Effector CD4-positive, alpha-beta T cell (primary cell): ENCODE measurements around the gene FEM1B.

Source experiments
- DNase-seq: peaks from one replicate; pipeline ENCODE4 v3.0.0-alpha.2; 2020

The FEM1B gene

DNA sequence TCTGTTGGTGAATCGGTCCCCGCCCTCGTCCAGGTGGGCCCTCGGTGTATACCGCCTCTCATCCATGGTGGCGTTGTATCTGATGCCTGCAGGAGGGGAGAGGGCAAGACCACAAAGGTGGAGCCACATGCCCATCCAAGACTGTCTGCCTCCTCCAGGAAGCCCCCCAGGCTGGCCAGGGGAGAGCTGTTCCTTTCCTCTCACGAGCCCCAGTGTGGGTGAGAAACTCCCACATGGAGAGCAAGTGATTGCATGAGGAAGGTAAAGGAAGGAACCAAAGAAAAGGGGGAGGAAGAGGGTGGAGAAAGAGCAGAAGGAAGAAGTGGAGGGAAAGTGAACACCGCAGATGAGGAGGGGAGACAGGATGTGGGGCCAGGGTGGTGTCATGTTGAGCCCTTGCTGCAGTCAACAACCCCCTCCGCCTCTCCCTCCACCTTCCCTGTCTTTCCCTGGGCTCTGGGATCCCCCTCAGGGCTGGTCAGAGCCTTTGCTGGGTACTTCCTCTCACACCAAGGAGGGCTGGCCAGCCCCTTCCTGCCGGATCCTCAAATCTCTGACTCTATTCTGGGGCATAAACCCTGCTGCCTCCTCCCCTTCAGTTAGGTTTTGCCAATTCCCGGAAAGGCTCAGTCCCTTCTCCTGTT is 49.3 kb downstream of the FEM1B start:
- DNase-seq, result no peak

DNA sequence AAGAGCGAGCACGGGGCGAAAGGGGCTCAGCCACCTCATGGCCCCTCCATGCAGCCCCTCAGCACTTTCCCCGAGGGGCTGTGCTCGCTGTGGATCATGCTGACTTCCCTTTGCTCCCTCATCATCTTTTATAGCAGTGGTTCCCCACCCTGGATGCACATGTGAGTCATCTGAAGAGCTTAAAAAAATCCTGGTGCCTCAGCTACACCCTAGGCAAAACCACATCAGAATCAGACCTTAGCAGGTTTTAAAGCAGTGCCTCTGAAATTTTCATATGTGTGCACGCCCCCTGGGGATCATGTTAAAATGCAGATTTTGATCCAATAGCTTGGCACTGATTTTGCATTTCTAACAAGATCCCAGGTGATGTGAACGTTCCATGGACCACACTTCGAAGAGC is 50.9 kb downstream of the FEM1B start:
- no peak for DNase-seq

DNA sequence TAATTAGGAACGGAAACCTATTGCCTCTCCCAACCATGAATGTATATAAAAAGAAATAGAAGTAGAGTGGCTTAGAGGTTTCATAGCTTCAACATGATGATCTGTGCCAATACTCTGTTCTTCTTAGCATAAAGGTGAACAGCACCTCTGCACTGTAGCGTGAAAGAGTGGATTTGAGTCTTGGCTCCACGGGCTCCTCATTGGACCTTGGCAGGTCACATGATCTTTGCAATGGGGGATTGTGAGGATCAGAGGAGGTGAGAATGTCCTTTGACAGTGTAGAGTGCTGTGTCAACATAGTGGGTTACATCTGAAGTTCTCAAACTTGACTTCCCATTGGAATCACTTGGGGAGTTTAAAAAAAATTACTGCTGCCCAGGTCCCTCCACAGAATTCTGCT is 51.4 kb downstream of the FEM1B start:
- DNase-seq, result no peak

DNA sequence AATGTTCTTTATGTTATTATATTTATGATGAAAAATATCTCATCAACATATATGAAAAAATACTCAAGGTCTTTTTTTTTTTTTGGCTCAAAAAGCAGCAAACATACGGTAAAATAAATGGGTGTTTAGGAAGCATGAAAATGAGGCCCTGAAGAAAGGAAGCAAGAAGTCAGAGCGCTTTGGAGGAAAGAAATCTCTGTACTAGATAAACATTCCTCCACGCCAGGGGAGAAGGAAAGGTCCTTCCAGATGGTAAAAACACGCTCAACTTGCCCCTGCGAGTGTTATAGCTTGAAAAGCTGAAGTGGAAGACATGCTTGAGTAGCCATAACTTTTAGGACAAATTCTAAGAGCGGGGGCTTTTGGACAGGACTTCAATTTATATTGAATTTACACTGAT is 52.9 kb downstream of the FEM1B start:
- no peak for DNase-seq

DNA sequence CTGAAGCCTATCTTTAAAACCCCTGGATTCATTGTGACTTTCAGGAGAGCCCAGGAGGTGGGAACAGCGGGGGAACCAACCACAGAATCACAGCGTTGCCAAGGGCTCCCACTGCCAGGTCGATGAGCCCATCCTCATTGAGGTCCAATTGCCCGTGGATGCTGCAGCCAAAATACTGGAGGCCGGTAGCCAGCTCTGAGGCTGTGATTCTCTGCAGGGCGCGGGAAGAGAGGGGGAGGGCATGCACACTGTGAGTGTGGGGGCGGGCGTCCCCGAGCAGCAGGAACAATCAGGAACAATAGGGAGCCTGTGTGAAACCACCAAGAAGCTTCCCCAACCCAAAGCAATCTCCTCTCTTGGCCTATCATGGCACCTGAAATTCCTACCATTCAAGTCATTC is 53.4 kb downstream of the FEM1B start:
- no peak for DNase-seq

DNA sequence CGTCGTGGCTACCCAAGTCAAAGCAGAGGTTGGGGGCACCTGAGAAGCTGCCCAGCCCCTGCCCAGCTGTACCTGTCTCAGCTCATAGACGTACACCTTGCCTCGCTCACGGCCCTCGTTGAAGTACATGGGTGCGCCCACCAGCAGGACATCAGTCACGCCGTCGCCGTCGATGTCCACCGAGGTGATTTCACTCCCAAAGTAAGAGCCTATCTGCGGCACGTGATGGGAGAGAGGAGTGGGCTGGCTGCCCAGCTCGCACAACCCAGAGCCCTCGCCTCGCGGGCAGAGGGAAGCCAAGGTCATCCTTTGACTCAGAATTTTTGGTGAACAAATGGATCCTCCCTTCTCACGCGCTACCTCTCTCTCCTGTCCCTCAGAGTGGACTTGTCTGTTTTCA is 54.7 kb downstream of the FEM1B start:
- DNase-seq, result no peak

DNA sequence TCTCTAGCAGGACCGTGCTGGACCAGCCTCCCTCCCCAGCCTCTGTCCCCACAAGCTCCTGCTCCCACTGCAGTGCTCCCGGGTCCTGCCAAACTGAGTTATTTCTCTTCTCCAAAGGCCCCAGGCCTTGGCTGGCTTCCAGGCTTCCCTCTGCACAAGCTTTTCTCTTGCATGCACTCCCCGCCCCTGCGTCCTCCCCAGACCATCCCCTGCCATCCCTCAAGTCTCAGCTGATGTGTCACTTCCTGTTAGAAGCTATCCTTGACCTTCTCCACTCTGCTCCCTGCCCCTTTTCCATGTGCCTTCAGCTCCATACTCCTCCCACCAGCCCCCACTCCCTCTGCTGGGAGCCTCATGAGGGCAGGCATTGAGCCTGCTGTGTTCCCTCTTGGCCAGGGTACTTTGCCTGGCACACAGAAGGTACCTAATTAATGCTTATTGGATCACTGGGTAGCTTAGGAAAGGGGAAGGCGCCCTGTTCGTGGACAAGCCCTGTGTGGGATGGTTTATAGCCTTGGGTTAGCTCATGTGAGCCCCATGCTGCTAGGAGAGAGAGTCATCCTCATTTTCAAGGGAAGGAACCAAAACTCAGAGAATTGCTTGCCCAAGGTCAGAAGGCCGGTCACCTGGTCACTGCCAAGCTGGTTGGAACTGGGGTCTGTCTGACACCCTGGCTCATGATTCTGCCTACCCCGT is 56.4 kb downstream of the FEM1B start:
- no peak for DNase-seq

DNA sequence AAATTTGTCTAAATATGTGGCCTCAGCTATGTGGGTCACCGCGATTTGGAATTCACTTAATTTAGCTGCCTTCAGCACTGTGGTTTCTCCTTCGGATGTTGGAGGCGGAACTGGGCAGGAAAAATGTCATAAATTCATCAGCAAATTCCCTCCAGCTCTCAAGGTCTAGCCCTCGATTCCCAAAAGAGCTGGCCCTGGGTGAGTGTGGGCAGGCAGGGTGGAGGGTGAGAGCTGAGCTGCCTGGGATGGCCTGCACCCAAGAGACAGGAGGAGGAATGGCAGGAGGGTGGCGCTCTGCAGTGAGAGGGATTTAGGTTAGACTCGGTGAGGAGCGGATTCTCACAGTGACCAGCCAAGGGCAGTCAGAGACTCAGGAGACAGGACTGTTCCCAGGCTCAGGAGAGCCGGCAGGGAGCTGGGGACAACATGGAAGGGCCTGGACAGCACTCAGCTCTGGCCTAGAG is 57.1 kb downstream of the FEM1B start:
- DNase-seq, result no peak

DNA sequence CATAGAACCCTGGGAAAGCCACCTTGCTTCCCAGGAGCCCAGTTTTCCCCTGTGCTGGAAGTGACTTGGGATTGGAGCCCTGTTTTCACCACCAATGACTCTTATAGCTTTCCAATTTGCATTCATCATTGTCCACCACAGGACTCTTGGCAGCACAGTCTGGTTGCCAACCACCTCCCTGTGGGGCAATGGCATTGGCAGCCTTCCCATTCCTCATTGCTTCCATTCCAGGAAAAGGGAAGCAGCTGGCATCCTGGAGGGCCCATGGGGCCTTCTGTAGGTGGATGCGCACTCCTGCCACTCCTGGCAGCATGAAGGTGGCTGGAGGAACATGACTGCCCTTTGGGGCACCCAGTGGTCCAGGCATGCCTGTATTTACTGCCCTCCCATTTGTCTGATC is 57.7 kb downstream of the FEM1B start:
- no peak for DNase-seq

DNA sequence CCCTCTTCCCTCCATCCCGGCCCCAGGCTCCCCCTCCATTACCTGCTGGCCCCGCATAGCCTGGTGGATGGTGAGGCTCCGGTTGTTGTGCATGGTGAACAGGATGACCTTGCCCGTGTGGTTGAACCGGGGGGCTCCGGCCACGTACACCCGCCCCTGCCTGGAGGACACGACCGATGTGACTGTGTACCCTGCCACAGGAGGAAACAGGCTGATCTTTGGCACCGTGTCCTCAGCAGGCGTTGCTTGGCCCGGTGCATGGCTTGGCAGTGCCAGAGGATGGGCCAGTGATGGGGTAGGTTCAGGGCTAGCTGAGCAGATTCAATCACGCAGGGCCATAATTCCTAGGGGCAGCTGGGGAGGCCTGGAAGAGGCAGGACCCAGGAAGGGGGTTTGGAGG is 58.1 kb downstream of the FEM1B start:
- DNase-seq, result no peak

DNA sequence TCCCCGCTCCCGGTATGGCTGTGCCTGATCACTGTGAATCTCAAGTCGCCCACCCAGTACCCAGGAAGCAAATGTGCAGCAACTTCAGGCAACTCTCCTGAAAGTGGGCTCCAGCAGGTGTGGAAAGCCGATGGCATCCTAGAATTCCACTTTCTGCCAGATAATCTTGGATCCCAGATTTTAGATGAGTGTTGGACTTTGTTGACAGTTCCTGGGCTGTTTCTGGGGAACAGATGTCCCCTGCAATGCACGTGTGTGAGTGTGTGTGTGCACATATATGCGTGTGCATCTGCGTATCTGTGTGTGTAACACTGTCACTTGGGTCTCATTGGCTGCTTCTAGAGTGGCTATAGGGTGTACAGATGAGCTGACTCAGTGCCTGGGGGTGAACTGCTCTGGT is 59.0 kb downstream of the FEM1B start:
- DNase-seq, result no peak

DNA sequence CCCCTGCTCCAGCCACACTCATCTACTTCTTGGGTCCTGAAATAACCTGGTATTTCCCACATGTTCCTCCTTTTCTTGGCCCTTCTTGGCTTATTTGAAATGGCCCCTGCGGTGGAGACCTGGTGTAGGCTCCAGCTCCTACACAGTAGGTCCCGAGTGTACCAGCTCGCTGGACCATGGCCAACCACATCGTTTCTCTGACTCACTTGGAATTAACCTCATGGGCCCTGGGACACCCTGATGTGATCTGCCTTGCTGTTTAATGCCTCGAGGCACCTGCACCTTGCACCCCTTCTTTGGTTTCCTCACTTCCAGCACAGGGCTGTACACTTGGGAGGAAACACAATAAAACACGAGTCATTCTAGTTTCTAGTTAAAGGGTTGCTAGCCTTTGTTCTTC is 60.3 kb downstream of the FEM1B start:
- no peak for DNase-seq

DNA sequence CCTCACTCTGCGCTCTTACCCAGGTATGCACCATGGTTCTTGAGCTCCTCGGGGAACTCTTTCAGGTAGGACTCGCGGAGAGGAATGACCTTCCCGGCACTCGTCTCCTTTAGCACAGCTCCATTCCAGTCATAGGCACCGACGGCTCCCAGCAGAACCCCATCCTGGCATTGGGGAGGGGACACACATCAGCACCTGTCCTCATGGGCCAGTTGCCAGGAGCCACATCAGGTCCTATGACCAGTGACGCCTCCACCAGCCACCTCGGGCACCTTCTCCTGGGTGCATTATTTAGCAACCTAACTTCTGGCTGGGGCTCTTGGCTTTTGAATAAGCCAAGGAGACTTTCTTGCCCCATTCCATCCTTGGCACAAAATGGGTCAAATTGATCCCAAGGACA is 61.9 kb downstream of the FEM1B start:
- DNase-seq, result no peak

DNA sequence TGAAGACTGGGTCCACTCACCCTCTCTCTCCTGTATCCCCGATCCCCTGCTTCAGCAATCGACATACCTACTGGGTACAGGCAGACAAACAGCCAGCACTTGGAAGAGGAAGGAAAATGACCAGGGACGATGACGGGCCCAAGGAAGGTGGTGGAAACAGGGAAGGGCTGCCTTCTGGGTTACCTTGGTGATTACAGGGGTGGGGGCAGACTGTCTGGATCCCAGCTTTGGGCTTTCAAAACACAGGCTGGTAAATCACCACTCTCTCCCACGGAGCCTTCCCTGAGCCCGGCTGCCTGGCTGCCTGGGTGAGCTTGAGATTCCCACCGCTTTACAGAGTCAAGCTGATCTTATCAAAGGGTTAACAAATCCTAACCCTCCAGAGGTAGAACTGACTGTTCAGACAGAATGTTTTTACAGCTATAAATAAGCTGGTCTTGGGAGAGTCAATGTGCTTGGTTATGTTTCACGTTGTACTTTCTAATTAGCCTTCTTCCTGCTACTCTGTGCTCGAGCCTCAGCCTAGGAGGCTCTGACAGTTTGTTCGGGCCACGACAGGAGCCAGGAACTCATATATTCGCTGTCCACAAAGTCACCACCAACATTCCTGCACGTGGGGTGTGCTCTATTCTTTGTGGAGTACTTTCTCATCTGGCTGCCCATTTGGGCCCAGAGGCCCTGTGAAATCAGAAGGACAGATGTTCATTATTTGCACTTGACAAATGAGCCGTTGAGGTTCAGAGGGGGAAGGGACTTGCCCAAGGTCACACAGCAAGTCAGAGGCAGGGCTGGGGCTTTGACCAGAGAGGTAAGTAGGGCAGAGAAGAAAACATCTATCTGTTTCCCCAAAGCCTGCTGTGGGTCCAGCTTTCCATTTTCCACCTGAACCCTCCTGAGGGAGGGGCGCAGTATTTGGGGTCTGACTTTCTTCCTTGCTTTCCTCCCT is 63.5 kb downstream of the FEM1B start:
- no peak for DNase-seq

DNA sequence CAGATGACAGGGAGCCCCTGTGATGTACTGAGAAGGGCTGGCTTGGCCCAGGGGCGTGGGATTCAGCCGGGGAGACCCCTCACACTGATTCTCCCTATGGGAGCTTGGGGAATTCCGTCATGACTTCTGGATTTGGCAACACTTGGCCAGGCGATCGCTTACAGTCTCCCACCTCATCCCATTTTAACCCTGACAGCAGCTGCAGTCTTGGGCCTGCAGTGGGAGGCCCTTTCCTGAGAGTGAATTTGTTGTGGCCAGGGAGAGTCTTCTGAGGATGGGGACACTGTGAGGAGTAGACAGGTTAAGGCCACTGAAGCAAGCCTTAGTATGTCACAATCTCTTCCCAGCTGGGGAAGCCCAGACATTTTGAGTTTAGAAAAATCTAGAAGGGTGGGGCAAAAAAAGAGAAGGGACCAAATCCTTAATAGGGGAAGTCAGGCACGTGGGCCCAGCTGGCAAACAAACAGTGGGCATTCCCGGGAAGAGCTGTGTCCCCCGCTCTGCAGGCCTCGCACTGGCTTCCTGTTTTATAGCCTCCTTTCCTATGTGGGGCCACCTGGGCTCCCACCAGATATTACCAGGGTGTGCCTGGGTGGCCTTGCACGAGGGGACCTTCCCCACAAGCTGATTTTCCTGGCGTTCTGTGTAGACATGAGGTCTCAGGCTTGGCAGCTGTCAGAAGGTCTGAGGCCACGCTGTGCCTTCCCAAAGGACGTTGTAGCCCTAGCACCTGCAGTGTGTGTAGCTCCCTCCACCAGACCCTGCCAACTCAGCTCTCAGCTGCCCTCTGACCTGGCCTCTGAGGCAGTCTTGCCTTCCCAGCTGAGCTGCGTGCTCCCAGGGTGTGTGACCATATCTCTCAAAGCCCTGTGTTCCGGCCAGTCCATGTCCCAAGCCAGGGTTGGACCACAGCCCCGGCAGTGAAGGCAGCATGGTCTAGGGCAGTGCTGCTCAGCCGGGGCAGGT is 64.5 kb downstream of the FEM1B start:
- DNase-seq, result no peak

DNA sequence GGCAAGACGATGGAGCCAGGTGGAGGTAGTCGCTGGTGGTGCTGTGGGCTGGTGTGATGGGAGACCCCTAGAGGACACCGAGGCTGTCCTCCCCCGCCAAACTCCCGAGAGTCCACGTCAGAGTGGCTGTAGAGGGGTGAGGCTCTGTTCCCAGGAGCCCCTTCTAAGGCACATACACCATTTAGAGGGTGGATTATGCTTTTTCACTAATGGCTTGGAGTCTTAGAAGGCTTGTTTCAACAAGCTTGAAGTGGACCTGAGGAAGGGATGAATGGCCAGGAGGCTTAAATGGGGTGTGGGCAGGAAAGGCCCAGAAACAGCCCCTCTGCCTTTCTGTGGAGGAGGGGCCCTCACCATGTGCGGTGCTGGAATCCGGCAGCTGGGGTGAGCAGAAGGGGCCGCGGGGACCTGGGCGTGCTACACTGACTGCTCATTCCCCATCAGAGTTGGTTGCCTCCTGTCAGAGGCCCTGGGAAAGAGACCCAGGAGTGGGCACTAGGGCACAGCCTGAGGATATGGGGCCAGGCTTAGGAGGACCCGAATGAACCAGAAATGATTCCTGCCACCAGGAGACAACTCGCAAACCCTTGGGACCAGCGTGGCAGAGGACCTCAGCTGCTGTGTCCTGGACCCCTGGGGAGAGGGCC is 66.2 kb downstream of the FEM1B start:
- no peak for DNase-seq

DNA sequence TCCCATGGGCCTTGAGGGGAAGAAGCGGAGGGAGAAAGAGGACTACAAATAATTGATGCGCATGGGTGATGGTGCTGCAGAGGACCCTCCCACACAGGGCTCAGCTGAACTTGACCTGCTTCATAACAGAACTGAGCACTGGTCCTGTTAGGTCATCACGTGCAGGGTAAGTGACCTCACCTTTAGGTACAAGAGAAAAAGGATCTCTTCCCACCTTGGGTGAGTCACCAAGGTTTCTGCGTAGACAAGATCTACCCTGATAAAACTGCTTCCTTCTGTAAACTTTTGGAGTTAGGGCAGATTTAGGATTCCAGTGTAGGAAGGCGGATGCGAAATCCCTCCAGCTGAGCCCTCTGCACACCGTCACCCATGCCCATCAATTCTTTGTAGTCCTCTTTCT is 67.1 kb downstream of the FEM1B start:
- no peak for DNase-seq
